ENCODE data around the gene PRM3.

The PRM3 gene

GRCh38 chr16:11272921-11273720 is at the start of gene PRM3:
Gene PRM3 (minus strand): TSS chr16:11273629. CDS start chr16:11273595, 34 bp downstream.
- DNase-seq = no peak

- no peak for DNase-seq
Measured at GRCh38 chr16:11322823-11323222, 49.4 kb upstream of the PRM3 start.

GRCh38 chr16:11321662-11322061 is 48.2 kb upstream of the PRM3 start:
- DNase-seq = no peak

GRCh38 chr16:11320170-11320569 is 46.7 kb upstream of the PRM3 start:
- DNase-seq = no peak

GRCh38 chr16:11319529-11320146 is 46.2 kb upstream of the PRM3 start:
- peak; percentile 58 for DNase-seq

- no peak for DNase-seq
Measured at GRCh38 chr16:11318817-11319216, 45.4 kb upstream of the PRM3 start.

- DNase-seq = no peak
Measured at GRCh38 chr16:11316331-11317015, 43.0 kb upstream of the PRM3 start.

GRCh38 chr16:11315510-11315909 is 42.1 kb upstream of the PRM3 start:
- DNase-seq = no peak

GRCh38 chr16:11314309-11314894 is 41.0 kb upstream of the PRM3 start:
- DNase-seq = no peak

GRCh38 chr16:11313493-11314308 is 40.3 kb upstream of the PRM3 start:
- no peak for DNase-seq

GRCh38 chr16:11312718-11313492 is 39.5 kb upstream of the PRM3 start:
- peak; percentile 30 for DNase-seq

GRCh38 chr16:11310997-11311561 is 37.6 kb upstream of the PRM3 start:
- peak; percentile 24 for DNase-seq

- no peak for DNase-seq
Measured at GRCh38 chr16:11310634-11310977, 37.2 kb upstream of the PRM3 start.

- no peak for DNase-seq
Measured at GRCh38 chr16:11309895-11310633, 36.6 kb upstream of the PRM3 start.

- no peak for DNase-seq
Measured at GRCh38 chr16:11308493-11309283, 35.3 kb upstream of the PRM3 start.

- no peak for DNase-seq
Measured at GRCh38 chr16:11307639-11308492, 34.4 kb upstream of the PRM3 start.

GRCh38 chr16:11306997-11307638 is 33.7 kb upstream of the PRM3 start:
- DNase-seq = no peak

- DNase-seq = no peak
Measured at GRCh38 chr16:11306381-11306780, 33.0 kb upstream of the PRM3 start.

Measured in hematopoietic multipotent progenitor cell treated with erythropoietin and hydrocortisone succinate and interleukin-3 and kit ligand, for 8 days (in vitro differentiated cells).